Vagina (tissue), 2 donors: ENCODE measurements around the gene RCOR1. TPM values are rescaled to one million over a fixed set of nuclear protein-coding genes. Genes with fewer than 3 reads are reported as not detected.

Experiments
- DNase-seq, 2 donors: peaks; one replicate each; pipeline ENCODE4 v3.0.0-alpha.2; 2017; ENCODE audit errors: extremely low spot score in 2 of 2
- H3K27ac ChIP-seq: fragments of 200-600 bp; sonication (generic); one replicate; pipeline ENCODE4 v1.5.1; 2019
- H3K27me3 ChIP-seq: fragments of 200-600 bp; sonication (generic); one replicate; pipeline ENCODE4 v1.5.1; 2019
- H3K36me3 ChIP-seq, 2 donors: fragments of 200-600 bp; sonication (generic); one replicate each; pipeline ENCODE4 v1.5.1; 2017 to 2019
- H3K4me1 ChIP-seq: fragments of 200-600 bp; sonication (generic); one replicate; pipeline ENCODE4 v1.5.1; 2019
- H3K4me3 ChIP-seq, 2 donors: fragments of 200-600 bp; sonication (generic); 1 replicate in 1 of 2; 2 replicates in 1 of 2; pipeline ENCODE4 v1.5.1; 2016 to 2019
- H3K9me3 ChIP-seq: fragments of 200-600 bp; sonication (generic); one replicate; pipeline ENCODE4 v1.5.1; 2019
- CTCF ChIP-seq, 3 experiments: fragments of 450-650 bp in 2 of 3; fragments of 200-600 bp in 1 of 3; sonication (generic) in 1 of 3; IDR thresholded peaks; one replicate each; pipeline ENCODE4 v1.5.1; 2017 to 2019; ENCODE audit warnings: antibody characterized with exemption in 3 of 3, mild to moderate bottlenecking in 2 of 3, moderate library complexity in 2 of 3
- POLR2A ChIP-seq, 2 donors: fragments of 450-650 bp; IDR thresholded peaks; one replicate each; pipeline ENCODE4 v1.6.1; 2017; ENCODE audit warnings: antibody characterized with exemption in 2 of 2, mild to moderate bottlenecking in 2 of 2, moderate library complexity in 2 of 2
- POLR2AphosphoS5 ChIP-seq, 2 donors: sonication (generic); formaldehyde crosslinking; IDR thresholded peaks; one replicate each; pipeline ENCODE4 v1.9.0; 2017; ENCODE audit warnings: antibody characterized with exemption in 2 of 2, mild to moderate bottlenecking in 2 of 2, low read depth in 1 of 2; ENCODE audit not compliant: insufficient read depth in 1 of 2
- intact Hi-C: fragments of 100-400 bp; cut with DNase I; formaldehyde crosslinking; loops from one replicate; pipeline ENCODE4 v1.15.1; 2023
- total RNA-seq: library from RNA; depleted of rRNA; stranded (reverse); fragments of >200 nt; gene quantifications from one replicate; pipeline ENCODE4 v1.2.3, GENCODE V29; 2016

RCOR1 gene
- total RNA-seq, 1 donor from 2014 or later, result 24.3 TPM

- Histone ChIP-seq H3K4me3 (no peak overlapping the region), H3K36me3 (no peaks in the 10 kb centered on the region), H3K27ac (no peak overlapping the region), H3K9me3 (no peaks in the 10 kb centered on the region), H3K4me1 (peaks cover 11% of the 10 kb centered on the region), H3K27me3 (no peaks in the 10 kb centered on the region)
- TF ChIP-seq POLR2AphosphoS5 (IDR thresholded peaks at IDR 0.05; ENCODE audit: insufficient read depth in 1 of 2, low read depth in 1 of 2) (no peak), POLR2A (IDR thresholded peaks at IDR 0.05) (no peak), CTCF (IDR thresholded peaks at IDR 0.05) (no peak)
- DNase-seq, result no peak
- intact Hi-C loops, result no loop called here
Observed at GRCh38 chr14:102620413-102620812, 28.0 kb downstream of the RCOR1 start.

GRCh38 chr14:102622262-102622885 lies 29.9 kb downstream of the RCOR1 start:
- DNase-seq, result no peak
- no peak overlapping the region for H3K4me3 ChIP-seq
- no peak overlapping the region for H3K27ac ChIP-seq
- intact Hi-C loops, result no loop called here
- TF ChIP-seq CTCF (IDR thresholded peaks at IDR 0.05) (no peak), POLR2AphosphoS5 (IDR thresholded peaks at IDR 0.05; ENCODE audit: insufficient read depth in 1 of 2, low read depth in 1 of 2) (no peak), POLR2A (IDR thresholded peaks at IDR 0.05) (no peak)
- no peaks in the 10 kb centered on the region for H3K27me3 ChIP-seq
- H3K9me3 ChIP-seq, result no peaks in the 10 kb centered on the region
- H3K36me3 ChIP-seq, result no peaks in the 10 kb centered on the region
- H3K4me1 ChIP-seq, result no peaks in the 10 kb centered on the region

GRCh38 chr14:102624666-102625065 lies 32.2 kb downstream of the RCOR1 start:
- TF ChIP-seq POLR2A (IDR thresholded peaks at IDR 0.05), result no peak
- no peak for TF ChIP-seq CTCF (IDR thresholded peaks at IDR 0.05)
- TF ChIP-seq POLR2AphosphoS5 (IDR thresholded peaks at IDR 0.05; ENCODE audit: insufficient read depth in 1 of 2, low read depth in 1 of 2), result no peak
- intact Hi-C loops, result no loop called here
- Histone ChIP-seq H3K9me3 (no peaks in the 10 kb centered on the region), H3K27ac (no peak overlapping the region), H3K27me3 (no peaks in the 10 kb centered on the region), H3K36me3 (no peaks in the 10 kb centered on the region), H3K4me3 (no peak overlapping the region), H3K4me1 (peaks cover 10% of the 10 kb centered on the region)
- no peak for DNase-seq

- Histone ChIP-seq H3K4me1 (peaks cover 20% of the 10 kb centered on the region), H3K36me3 (no peaks in the 10 kb centered on the region), H3K27me3 (no peaks in the 10 kb centered on the region), H3K4me3 (no peak overlapping the region), H3K9me3 (no peaks in the 10 kb centered on the region), H3K27ac (no peak overlapping the region)
- TF ChIP-seq POLR2A (IDR thresholded peaks at IDR 0.05), result no peak
- no peak for TF ChIP-seq CTCF (IDR thresholded peaks at IDR 0.05)
- TF ChIP-seq POLR2AphosphoS5 (IDR thresholded peaks at IDR 0.05; ENCODE audit: insufficient read depth in 1 of 2, low read depth in 1 of 2), result no peak
- DNase-seq, result no peak
- intact Hi-C loops, result no loop called here
Observed at GRCh38 chr14:102625564-102626296, 33.3 kb downstream of the RCOR1 start.

GRCh38 chr14:102626530-102626929 lies 34.1 kb downstream of the RCOR1 start:
- no peak for DNase-seq
- no peak overlapping the region for H3K4me3 ChIP-seq
- TF ChIP-seq CTCF (IDR thresholded peaks at IDR 0.05) (no peak), POLR2A (IDR thresholded peaks at IDR 0.05) (no peak), POLR2AphosphoS5 (IDR thresholded peaks at IDR 0.05; ENCODE audit: insufficient read depth in 1 of 2, low read depth in 1 of 2) (no peak)
- H3K36me3 ChIP-seq, result no peaks in the 10 kb centered on the region
- no peak overlapping the region for H3K27ac ChIP-seq
- no peaks in the 10 kb centered on the region for H3K27me3 ChIP-seq
- H3K9me3 ChIP-seq, result no peaks in the 10 kb centered on the region
- H3K4me1 ChIP-seq, result peaks cover 20% of the 10 kb centered on the region
- intact Hi-C loops, result no loop called here
